Stimulated activated CD4-positive, alpha-beta T cell treated with anti-CD3 and anti-CD28 coated beads, Interleukin-12 subunit alpha, Interleukin-12 subunit beta, amount 100 ng/mL, for 48 hours (primary cell): ENCODE data around the gene S100A2.
"Not testable (repeated sequence)": the region's sequence is repeated elsewhere in the genome, so short reads cannot be mapped to it uniquely, and the experiment has no call there.

Source experiments
- DNase-seq, 3 donors: peaks; one replicate each; pipeline ENCODE4 v3.0.0-alpha.2; 2020; ENCODE audit warnings: low read depth in 2 of 3, low spot score in 1 of 3

The S100A2 gene

GRCh38 chr1:153592748-153593147 is 27.1 kb upstream of the S100A2 start:
- no peak for DNase-seq

- no peak for DNase-seq
Observed at GRCh38 chr1:153588482-153588881, 22.8 kb upstream of the S100A2 start.

DNA sequence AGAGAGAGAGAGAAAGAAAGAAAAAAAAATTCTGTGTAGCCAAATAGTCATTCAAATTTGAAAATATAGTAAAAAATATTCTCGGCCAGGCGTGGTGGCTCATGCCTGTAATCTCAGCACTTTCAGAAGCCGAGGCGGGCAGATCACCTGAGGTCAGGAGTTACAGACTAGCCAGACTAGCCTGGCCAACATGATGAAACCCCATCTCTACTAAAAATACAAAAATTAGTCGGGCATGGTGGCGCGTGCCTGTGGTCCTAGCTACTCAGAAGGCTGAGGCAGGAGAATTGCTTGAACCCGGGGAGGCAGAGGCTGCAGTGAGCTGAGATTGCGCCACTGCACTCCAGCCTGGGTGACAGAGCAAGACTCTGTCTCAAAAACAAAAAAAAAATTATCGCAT is 22.4 kb upstream of the S100A2 start:
- DNase-seq: not testable (repeated sequence)

DNA sequence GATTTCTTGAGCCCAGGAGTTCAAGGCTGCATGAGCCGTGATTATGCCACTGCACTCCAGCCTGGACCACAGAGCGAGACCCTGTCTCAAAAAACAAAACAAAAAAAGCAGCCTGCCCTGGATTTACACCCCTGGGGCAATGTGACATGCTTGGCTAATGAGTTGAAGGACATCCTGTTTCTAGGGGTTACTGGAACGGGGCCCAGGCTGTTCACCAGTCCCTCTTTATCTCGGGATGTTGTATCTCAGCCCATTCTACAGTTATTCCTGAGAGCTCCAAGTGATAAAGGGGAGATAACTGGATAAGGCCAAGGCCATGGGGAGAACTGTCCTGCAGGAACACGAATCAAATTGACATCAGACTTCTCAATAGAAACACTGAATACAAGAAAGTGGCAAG is 21.7 kb upstream of the S100A2 start:
- no peak for DNase-seq

- DNase-seq: no peak
Observed at GRCh38 chr1:153586347-153586746, 20.7 kb upstream of the S100A2 start.

- no peak for DNase-seq
Observed at GRCh38 chr1:153585006-153585405, 19.4 kb upstream of the S100A2 start.

- no peak for DNase-seq
Observed at GRCh38 chr1:153583976-153584375, 18.3 kb upstream of the S100A2 start.

- not testable (repeated sequence) for DNase-seq
Observed at GRCh38 chr1:153583514-153583913, 17.9 kb upstream of the S100A2 start.

DNA sequence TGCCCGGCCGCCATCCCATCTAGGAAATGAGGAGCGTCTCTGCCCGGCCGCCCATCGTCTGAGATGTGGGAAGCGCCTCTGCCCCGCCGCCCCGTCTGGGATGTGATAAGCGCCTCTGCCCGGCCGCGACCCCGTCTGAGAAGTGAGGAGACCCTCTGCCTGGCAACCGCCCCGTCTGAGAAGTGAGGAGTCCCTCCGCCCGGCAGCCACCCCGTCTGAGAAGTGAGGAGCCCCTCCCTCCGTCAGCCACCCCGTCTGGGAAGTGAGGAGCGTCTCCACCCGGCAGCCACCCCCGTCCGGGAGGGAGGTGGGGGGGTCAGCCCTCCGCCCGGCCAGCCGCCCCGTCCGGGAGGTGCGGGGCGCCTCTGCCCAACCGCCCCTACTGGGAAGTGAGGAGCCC is 17.2 kb upstream of the S100A2 start:
- DNase-seq: not testable (repeated sequence)

- no peak for DNase-seq
Observed at GRCh38 chr1:153578936-153579335, 13.3 kb upstream of the S100A2 start.

GRCh38 chr1:153578490-153578889 is 12.8 kb upstream of the S100A2 start:
- DNase-seq: no peak

DNA sequence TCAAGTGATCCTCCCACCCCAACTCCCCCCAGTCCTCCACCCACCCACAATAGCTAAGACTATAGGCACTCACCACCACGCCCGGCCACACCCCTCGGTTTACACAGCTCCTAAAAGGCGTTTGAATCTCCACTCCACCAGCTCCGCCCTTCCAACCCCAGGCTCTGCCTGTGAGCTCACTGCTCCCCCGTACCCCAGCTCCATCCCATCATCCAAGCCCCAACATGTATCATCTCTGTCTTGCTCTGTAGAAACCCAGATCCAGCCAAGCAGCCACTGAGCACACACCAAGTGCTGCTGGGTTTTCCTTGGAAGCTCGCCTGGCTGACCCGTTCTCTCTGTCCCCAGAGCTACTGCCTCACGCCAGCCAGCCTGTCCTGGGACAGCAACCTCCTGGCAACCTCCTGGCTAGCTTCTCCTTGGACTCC is 12.0 kb upstream of the S100A2 start:
- DNase-seq: no peak

DNA sequence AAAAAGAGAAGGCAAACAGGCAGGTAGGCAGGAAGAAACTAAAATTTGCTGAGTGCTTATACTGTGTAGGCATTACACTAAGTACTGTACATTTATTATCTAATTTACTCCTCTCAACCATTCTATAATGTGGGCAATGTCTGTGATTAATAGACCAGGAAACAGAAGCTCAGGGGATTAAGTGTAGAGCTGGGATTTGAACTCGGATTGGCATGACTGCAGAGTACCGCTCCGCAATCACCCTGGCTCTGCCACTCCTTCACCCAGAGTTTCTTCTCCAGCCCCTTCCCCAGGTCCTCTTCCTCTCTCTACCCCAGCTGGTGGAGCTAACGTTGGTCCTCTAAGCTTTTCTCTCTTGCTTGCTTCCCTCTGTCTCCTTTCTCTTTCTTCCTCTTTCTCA is 11.5 kb upstream of the S100A2 start:
- DNase-seq: no peak

DNA sequence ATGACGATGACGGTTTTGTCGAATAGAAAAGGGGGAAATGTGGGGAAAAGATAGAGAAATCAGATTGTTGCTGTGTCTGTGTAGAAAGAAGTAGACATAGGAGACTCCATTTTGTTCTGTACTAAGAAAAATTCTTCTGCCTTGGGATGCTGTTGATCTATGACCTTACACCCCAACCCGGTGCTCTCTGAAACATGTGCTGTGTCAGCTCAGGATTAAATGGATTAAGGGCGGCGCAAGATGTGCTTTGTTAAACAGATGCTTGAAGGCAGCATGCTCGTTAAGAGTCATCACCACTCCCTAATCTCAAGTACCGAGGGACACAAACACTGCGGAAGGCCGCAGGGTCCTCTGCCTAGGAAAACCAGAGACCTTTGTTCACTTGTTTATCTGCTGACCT is 9.9 kb upstream of the S100A2 start:
- DNase-seq: not testable (repeated sequence)

- DNase-seq: not testable (repeated sequence)
Observed at GRCh38 chr1:153575081-153575491, 9.4 kb upstream of the S100A2 start.

DNA sequence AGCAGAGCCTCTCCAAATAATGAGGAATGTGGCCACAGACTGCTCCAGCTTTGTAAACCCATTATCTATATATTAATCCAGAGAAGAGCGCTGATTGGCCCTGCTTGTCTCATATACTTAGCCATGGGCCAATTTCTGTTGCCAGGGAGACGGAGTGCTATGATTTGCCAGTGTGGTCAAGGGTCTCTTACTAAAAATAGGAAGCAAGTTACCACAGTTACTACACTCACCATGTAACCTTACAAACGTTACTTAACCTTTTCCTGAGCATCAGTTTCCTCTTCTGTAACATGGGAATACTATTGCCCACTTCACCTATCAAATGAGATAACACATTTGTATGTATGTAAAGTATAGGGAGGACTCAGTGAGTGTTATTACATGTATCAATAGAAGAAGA is 7.7 kb upstream of the S100A2 start:
- no peak for DNase-seq

- peak; percentile 50 to 64 (median 52) for DNase-seq
Observed at GRCh38 chr1:153572569-153573015, 6.9 kb upstream of the S100A2 start.

DNA sequence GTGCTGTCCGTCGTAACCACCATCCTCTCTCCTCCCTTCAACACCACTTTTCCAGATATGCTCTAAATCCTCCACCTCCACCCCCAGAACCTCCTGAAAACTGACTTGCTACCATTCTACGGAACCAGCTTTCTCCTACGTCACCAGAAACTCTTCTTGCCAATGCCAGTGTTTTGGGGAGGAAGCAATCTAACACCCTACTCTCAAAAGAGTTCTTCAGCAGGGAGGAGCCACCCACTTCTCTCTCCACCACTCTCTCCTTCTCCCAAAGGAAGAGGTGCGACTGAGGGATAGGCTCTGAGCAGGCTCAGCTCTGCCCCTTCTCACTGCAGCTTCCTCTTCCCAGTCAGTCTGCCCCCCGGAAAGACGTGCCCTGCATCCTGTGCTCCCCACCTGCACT is 6.1 kb upstream of the S100A2 start:
- DNase-seq: no peak

DNA sequence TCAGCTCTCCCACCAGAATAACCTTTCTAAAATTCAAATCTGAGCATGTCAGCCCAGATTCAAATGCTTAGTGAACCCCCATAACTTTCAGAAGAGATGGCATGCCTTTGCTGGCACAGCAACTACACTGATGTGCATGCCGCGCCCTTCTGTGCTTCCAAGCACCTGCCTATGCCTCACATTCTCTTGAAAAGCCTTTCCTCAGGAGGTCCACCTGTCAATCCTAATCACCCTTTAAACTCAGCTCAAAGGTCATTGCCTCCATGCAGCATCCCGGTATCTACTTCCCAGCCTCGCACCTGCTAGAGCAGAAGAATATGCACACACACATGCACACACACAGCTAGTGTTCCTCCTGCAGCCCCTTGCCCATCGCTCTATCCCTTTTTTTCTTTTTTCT is 5.2 kb upstream of the S100A2 start:
- DNase-seq: no peak

GRCh38 chr1:153569465-153569864 is 3.8 kb upstream of the S100A2 start:
- DNase-seq: no peak

DNA sequence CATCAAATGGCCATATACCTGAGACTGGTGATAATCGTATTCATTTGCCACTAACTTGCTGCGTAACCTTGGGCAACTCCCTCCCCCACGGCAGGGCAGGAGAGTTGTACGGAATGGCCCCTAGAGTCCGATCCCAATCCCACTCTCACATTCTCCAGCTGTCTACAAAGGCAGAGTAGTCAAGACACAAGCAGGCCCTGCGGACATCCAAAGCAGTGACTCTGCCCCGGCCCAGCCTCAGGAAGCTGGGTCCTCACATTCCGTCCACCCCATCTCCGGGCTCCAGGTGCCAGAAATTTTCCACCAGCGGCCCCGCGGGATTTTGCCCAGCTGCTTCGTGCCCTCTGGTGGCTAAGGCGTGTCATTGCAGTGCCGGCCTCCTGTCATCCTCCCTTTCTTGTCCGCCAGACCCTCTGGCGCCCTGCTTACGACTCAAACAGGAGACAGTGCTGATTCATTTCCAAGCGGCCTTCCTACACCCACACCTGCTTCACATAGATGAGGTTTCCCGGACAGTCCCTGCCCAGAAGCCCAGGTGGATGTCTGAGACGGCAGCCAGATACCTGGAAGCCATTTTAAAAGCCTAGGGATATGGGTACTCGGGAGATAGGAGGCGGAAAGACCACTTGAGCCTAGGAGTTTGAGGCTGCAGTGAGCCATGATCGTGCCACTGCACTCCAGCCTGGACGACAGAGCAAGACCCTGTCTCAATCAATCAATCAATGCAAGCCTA is 2.9 kb upstream of the S100A2 start:
- DNase-seq: peak; percentile 79 to 94 (median 80)

DNA sequence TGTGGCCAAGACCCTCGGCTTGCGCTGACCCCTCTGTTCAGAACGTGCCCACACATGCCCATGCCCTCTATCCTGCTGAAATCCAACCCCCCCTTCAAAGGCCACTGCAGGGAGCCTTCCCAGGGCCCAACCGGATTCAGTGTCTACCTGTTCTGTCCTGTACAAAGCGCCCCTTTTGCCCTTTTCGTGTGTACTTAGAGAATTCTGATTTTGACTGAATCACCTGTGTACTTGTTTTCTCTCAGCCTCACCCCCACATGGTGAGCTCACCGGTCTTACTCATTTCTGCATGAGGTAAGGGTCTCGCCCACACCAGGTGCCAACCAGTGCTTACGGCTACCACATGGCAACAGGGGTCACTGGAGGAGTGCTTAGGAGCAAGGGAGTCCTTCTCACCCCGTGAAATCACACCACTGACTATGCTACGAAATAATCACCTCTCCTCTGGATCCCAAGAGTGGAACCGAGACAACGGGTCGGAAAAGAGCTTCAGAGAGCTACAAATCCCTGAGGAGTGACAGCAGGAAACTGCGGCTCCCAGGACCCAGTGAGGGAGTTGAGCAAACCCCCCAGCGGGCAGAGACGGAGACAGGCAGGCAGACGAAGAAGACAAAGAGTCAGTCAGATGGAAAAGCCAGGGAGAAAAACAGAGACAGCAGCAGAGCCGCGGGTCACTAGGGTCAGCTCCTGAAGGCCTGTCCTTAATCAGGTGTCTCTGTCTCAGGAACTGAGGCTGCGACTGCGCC is 2.1 kb upstream of the S100A2 start:
- peak; percentile 48 to 65 (median 49) for DNase-seq
